NCI-H2107 treated with DMSO at 0.1 percent for 48 hours (cell line): Measurements from ENCODE around the gene PPFIA1.

ENCODE experiments used
- DNase-seq: peaks from one replicate; lab custom pipeline; 2025; ENCODE audit not compliant: unreplicated experiment; lab: John Stamatoyannopoulos, UW

The PPFIA1 gene

GRCh38 chr11:70409871-70410270 lies 139.4 kb downstream of the PPFIA1 start:
- no peak for DNase-seq

- no peak for DNase-seq
These were observed 140.1 kb downstream of the PPFIA1 start for GRCh38 chr11:70410276-70411205.

GRCh38 chr11:70411713-70412452 lies 141.4 kb downstream of the PPFIA1 start:
- no peak for DNase-seq

GRCh38 chr11:70413151-70413550 lies 142.7 kb downstream of the PPFIA1 start:
- DNase-seq, result no peak

GRCh38 chr11:70414341-70415100 lies 144.0 kb downstream of the PPFIA1 start:
- DNase-seq, result no peak

GRCh38 chr11:70415191-70415590 lies 144.7 kb downstream of the PPFIA1 start:
- no peak for DNase-seq

GRCh38 chr11:70415642-70416395 lies 145.3 kb downstream of the PPFIA1 start:
- DNase-seq, result no peak

GRCh38 chr11:70416881-70417280 lies 146.4 kb downstream of the PPFIA1 start:
- DNase-seq, result no peak

- DNase-seq, result no peak
These were observed 147.6 kb downstream of the PPFIA1 start for GRCh38 chr11:70418130-70418529.

- no peak for DNase-seq
These were observed 149.0 kb downstream of the PPFIA1 start for GRCh38 chr11:70419307-70420007.

GRCh38 chr11:70420008-70420464 lies 149.5 kb downstream of the PPFIA1 start:
- no peak for DNase-seq

GRCh38 chr11:70420496-70420895 lies 150.0 kb downstream of the PPFIA1 start:
- DNase-seq, result no peak

GRCh38 chr11:70421123-70421522 lies 150.6 kb downstream of the PPFIA1 start:
- no peak for DNase-seq

GRCh38 chr11:70422692-70423522 lies 152.4 kb downstream of the PPFIA1 start:
- DNase-seq, result no peak

- no peak for DNase-seq
These were observed 153.3 kb downstream of the PPFIA1 start for GRCh38 chr11:70423523-70424505.

- DNase-seq, result no peak
These were observed 154.4 kb downstream of the PPFIA1 start for GRCh38 chr11:70424765-70425344.

GRCh38 chr11:70427436-70427835 lies 156.9 kb downstream of the PPFIA1 start:
- DNase-seq, result no peak
